ENCODE data around the gene SMARCD1. TPM values are rescaled to one million over a fixed set of nuclear protein-coding genes. Genes with fewer than 3 reads are reported as not detected.

SMARCD1 gene
- total and polyA plus RNA-seq, 9 of the 15 experiments (the other 6 are each of a cell fraction or from before 2014, with no cell fraction given) = 0.86 to 91.7 (median 48.0) TPM

DNA sequence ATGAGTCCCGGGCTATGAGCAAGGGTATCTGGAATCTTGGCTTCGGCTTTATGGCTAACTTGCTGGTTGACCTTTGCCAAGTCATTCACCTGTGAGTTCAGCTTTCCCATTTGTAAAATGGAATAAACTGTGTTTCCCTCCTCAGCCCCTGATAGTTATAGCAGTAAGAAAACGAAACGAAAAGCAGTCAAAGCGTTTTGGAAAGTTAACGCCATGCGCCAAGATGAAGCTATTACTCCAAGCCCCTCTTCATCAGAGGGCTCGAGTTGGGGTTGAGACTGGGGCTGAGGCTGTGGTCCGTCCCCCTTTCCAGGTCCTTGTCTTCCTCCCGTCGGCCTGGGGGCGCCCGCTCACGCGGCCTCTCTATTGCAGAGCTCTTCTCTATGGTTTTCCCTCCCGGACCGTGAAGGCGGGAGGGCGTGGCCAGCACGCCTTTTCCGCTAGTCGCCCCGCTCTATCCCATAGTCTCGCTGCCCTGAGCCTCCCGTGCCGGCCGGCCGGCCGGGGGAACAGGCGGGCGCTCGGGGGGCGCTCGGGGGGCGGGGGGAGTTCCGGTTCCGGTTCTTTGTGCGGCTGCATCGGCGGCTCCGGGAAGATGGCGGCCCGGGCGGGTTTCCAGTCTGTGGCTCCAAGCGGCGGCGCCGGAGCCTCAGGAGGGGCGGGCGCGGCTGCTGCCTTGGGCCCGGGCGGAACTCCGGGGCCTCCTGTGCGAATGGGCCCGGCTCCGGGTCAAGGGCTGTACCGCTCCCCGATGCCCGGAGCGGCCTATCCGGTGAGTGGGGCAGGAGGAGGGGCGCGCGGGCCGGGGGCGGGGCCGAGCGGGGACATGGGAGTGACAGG lies at the start of gene SMARCD1 (continued):
- TF ChIP-seq, protein P1, sequence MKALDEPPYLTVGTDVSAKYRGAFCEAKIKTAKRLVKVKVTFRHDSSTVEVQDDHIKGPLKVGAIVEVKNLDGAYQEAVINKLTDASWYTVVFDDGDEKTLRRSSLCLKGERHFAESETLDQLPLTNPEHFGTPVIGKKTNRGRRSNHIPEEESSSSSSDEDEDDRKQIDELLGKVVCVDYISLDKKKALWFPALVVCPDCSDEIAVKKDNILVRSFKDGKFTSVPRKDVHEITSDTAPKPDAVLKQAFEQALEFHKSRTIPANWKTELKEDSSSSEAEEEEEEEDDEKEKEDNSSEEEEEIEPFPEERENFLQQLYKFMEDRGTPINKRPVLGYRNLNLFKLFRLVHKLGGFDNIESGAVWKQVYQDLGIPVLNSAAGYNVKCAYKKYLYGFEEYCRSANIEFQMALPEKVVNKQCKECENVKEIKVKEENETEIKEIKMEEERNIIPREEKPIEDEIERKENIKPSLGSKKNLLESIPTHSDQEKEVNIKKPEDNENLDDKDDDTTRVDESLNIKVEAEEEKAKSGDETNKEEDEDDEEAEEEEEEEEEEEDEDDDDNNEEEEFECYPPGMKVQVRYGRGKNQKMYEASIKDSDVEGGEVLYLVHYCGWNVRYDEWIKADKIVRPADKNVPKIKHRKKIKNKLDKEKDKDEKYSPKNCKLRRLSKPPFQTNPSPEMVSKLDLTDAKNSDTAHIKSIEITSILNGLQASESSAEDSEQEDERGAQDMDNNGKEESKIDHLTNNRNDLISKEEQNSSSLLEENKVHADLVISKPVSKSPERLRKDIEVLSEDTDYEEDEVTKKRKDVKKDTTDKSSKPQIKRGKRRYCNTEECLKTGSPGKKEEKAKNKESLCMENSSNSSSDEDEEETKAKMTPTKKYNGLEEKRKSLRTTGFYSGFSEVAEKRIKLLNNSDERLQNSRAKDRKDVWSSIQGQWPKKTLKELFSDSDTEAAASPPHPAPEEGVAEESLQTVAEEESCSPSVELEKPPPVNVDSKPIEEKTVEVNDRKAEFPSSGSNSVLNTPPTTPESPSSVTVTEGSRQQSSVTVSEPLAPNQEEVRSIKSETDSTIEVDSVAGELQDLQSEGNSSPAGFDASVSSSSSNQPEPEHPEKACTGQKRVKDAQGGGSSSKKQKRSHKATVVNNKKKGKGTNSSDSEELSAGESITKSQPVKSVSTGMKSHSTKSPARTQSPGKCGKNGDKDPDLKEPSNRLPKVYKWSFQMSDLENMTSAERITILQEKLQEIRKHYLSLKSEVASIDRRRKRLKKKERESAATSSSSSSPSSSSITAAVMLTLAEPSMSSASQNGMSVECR (CRISPR knock-in tag; IDR thresholded peaks at IDR 0.05) = no peak
- peak; percentile 81 for TF ChIP-seq NBN (IDR thresholded peaks at IDR 0.05; ENCODE audit: low read depth)
- TF ChIP-seq ZNF121 (CRISPR knock-in tag; conservative IDR thresholded peaks at IDR 0.05) = no peak
- peak; percentile 18 to 67; a peak in 1 of 4 replicates for TF ChIP-seq NONO (IDR thresholded peaks at IDR 0.05; ENCODE audit: low read depth in 2 of 2, low read length in 1 of 2)
- TF ChIP-seq, protein P2, sequence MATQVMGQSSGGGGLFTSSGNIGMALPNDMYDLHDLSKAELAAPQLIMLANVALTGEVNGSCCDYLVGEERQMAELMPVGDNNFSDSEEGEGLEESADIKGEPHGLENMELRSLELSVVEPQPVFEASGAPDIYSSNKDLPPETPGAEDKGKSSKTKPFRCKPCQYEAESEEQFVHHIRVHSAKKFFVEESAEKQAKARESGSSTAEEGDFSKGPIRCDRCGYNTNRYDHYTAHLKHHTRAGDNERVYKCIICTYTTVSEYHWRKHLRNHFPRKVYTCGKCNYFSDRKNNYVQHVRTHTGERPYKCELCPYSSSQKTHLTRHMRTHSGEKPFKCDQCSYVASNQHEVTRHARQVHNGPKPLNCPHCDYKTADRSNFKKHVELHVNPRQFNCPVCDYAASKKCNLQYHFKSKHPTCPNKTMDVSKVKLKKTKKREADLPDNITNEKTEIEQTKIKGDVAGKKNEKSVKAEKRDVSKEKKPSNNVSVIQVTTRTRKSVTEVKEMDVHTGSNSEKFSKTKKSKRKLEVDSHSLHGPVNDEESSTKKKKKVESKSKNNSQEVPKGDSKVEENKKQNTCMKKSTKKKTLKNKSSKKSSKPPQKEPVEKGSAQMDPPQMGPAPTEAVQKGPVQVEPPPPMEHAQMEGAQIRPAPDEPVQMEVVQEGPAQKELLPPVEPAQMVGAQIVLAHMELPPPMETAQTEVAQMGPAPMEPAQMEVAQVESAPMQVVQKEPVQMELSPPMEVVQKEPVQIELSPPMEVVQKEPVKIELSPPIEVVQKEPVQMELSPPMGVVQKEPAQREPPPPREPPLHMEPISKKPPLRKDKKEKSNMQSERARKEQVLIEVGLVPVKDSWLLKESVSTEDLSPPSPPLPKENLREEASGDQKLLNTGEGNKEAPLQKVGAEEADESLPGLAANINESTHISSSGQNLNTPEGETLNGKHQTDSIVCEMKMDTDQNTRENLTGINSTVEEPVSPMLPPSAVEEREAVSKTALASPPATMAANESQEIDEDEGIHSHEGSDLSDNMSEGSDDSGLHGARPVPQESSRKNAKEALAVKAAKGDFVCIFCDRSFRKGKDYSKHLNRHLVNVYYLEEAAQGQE (IDR thresholded peaks at IDR 0.05; ENCODE audit: borderline replicate concordance) = no peak; the same call in 1 of the 2 replicates
- TF ChIP-seq, protein P2 (CRISPR knock-in tag; IDR thresholded peaks at IDR 0.05; ENCODE audit: low read depth) = no peak
- no peak for TF ChIP-seq POU5F1 (IDR thresholded peaks at IDR 0.05; ENCODE audit: borderline replicate concordance, low read depth, low read length, partially characterized antibody)
- no peak for TF ChIP-seq EGR1 (conservative IDR thresholded peaks at IDR 0.05)
- TF ChIP-seq RBFOX2 (IDR thresholded peaks at IDR 0.05; ENCODE audit: low read depth, low read length) = peak; percentile 79
- TF ChIP-seq, protein P3, sequence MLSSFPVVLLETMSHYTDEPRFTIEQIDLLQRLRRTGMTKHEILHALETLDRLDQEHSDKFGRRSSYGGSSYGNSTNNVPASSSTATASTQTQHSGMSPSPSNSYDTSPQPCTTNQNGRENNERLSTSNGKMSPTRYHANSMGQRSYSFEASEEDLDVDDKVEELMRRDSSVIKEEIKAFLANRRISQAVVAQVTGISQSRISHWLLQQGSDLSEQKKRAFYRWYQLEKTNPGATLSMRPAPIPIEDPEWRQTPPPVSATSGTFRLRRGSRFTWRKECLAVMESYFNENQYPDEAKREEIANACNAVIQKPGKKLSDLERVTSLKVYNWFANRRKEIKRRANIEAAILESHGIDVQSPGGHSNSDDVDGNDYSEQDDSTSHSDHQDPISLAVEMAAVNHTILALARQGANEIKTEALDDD (IDR thresholded peaks at IDR 0.05) = peak; percentile 64; the same call in 1 of the 2 replicates
- no peak for TF ChIP-seq TFAM (CRISPR knock-in tag; conservative IDR thresholded peaks at IDR 0.05)
- TF ChIP-seq MED1 (CRISPR knock-in tag; IDR thresholded peaks at IDR 0.05; ENCODE audit: borderline replicate concordance) = no peak
- TF ChIP-seq PTTG1 (tag; IDR thresholded peaks at IDR 0.05; ENCODE audit: low read depth) = no peak
- no peak for TF ChIP-seq MCM7 (IDR thresholded peaks at IDR 0.05)

All from K562 (cell line).